ENCODE results near the gene LCTL.

LCTL gene, protein sequence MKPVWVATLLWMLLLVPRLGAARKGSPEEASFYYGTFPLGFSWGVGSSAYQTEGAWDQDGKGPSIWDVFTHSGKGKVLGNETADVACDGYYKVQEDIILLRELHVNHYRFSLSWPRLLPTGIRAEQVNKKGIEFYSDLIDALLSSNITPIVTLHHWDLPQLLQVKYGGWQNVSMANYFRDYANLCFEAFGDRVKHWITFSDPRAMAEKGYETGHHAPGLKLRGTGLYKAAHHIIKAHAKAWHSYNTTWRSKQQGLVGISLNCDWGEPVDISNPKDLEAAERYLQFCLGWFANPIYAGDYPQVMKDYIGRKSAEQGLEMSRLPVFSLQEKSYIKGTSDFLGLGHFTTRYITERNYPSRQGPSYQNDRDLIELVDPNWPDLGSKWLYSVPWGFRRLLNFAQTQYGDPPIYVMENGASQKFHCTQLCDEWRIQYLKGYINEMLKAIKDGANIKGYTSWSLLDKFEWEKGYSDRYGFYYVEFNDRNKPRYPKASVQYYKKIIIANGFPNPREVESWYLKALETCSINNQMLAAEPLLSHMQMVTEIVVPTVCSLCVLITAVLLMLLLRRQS

GRCh38 chr15:66565741-66566144, at the start of gene LCTL:
LCTL (minus strand) TSS chr15:66565998; CDS start chr15:66565365, 633 bp downstream.
- DNase-seq, result no peak

DNA sequence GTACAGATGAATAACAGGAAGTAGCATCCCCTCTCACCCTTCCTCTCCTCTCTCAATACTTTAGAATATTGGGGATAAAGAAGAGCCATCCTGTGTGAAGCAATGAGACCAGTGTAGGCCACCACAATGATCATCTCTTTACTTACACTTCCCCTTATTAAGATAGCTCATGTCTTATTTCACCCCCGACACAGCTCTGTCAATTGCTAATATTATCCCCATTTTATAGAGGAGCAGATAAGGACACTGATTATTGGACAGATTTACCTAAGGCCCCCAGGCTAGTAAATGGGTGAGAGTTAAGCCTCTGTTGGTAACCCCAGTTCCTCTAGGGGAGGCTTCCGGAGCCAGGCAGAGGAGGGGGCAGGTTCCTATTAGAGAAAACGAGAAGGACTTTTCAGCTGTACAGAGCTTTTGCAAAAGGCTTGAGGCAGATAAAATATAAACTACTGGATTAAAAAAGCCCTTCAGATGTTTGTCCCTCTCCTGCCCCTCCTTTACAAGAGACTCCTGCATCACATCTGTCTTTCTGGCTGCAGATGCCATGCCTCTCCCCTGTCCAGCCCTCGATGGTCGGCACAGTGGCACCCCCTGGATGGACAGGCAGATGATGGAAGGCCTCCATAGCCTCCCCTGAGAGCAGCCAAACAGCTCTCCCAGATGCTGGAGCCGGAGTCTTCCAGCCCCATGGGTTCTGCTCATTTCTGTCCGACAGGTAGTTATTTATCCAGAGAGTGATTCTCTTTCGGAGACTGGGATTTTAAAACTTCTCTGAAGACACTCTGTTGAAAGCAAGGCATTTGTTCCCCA, 49.4 kb upstream of the LCTL start:
- no peak for DNase-seq

DNA sequence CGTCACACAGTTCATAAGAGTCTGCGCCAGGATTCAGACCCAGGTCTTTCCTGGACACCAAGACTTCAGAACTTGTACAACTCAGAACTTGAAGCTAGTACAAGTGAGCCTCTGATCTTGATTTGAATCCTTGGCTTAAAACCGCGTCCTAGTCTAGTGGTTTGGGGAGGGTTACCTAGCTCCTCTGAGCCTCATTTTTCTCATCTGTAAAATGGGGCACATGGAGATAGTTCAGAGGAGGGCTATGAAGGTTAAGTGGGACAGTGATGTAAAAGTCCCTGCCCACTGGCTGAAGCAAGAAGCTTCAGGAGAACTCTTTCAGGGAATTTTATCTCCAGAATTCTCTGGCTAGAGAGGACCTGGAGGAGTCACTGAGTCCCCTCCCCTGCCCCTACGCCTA, 48.7 kb upstream of the LCTL start:
- no peak for DNase-seq

GRCh38 chr15:66613743-66614142, 47.9 kb upstream of the LCTL start:
- DNase-seq, result no peak

- DNase-seq, result no peak
Observed at GRCh38 chr15:66611257-66612053, 45.7 kb upstream of the LCTL start.

- DNase-seq, result no peak
Observed at GRCh38 chr15:66609876-66610275, 44.1 kb upstream of the LCTL start.

GRCh38 chr15:66608881-66609280, 43.1 kb upstream of the LCTL start:
- no peak for DNase-seq

DNA sequence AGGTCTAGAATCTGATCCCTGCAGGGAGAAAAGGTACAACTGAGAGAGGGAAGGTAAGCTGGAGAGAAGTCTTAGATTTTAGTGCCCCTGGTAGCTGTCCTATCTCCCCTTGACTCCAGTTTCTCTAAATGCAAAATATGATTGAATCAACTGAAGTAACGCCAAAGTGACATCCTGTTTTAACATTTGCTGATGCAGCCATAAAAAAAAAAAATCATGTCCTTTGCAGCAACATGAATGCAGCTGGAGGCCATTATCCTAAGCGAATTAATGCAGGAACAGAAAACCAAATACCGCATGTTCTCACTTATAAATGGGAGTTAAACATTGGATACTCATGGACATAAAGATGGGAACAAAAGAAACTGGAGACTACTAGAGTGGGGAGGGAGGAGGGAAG, 42.4 kb upstream of the LCTL start:
- DNase-seq, result no peak

- peak; percentile 19 for DNase-seq
Observed at GRCh38 chr15:66603301-66604179, 37.7 kb upstream of the LCTL start.

DNA sequence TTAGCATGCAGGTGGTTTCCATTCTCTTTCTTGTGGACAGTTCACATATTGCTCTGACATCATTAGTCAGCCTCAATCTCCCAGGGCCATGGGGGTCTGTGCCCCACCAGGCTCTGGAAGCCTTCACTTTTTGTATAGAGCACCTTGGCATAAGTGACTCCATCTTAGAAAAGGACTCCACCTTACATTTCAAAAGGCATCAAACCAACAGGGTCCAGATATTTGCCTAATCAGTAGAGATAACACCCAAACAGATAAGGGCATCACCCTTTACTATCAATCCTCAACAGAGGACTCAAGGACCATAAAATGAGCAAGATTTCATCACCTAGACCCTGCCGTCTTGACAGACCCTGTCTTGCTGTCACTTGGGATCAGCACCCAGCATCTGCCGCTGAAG, 35.7 kb upstream of the LCTL start:
- DNase-seq, result no peak

GRCh38 chr15:66600240-66600627, 34.4 kb upstream of the LCTL start:
- DNase-seq, result no peak

- DNase-seq, result no peak
Observed at GRCh38 chr15:66599536-66600239, 33.9 kb upstream of the LCTL start.

- no peak for DNase-seq
Observed at GRCh38 chr15:66598095-66598815, 32.5 kb upstream of the LCTL start.

DNA sequence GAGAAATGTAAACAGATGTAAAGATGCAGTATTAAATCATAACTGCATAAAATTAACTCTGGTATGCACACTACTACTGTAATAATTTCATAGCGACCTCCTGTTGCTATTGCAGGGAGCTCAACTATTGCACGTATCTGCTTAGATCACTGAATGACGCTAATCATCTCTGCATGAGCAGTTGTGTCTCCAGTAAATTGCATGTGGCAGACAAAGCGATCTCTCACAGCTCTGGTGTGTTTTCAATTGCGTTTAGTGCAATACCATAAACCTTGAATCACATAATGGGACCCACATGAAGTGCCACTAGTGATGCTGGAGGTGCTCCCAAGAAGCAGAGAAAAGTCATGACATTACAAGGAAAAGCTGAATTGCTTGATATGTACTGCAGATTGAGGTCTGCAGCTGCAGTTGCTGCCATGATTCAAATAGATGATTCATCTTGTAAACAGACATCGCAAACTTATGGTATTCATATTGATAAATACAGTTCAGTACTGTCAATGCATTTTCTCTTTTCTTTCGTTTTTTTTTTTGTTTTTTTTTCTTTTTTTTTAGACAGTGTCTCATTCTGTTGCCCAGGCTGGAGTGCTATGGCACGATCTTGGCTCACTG, 30.2 kb upstream of the LCTL start:
- DNase-seq, result no peak

- DNase-seq, result no peak
Observed at GRCh38 chr15:66595332-66595731, 29.5 kb upstream of the LCTL start.

- DNase-seq, result no peak
Observed at GRCh38 chr15:66594836-66595235, 29.0 kb upstream of the LCTL start.

- DNase-seq, result no peak
Observed at GRCh38 chr15:66594344-66594743, 28.5 kb upstream of the LCTL start.

DNA sequence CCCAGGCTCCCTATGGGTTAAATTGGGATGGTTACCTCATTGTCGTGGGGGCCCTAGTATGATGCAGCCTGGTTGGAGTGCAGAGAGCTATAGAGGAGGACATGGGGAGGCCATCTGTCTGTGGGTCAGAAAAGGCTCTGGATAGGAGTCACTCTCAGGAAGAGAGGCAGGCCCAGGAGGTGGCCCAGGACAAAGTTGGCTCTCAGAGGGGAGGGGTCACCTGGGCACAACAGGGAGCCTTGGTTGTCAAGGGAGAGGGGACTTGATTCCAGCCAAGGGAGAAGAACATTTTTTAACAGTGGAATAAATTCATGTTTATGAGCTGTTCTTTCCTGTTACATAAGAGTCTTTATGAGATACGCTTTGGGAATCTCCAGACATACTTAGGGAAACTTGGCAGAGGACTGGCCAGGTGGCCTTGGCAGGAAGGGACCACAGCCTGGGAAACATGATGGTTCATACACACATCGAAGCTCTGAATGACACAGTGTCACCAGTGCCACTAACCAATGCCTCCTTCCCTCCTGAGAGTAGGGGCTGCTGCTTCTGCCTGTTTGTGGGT, 27.5 kb upstream of the LCTL start:
- DNase-seq, result no peak

- DNase-seq, result no peak
Observed at GRCh38 chr15:66592505-66593218, 26.9 kb upstream of the LCTL start.
